Activated CD4-positive, alpha-beta T cell treated with anti-CD3 and anti-CD28 coated beads for 24 hours (primary cell): ENCODE results near the gene RIMBP2.
"Not testable (repeated sequence)": the region's sequence is repeated elsewhere in the genome, so short reads cannot be mapped to it uniquely, and the experiment has no call there.

Experiments used
- DNase-seq, 2 donors: peaks; one replicate each; pipeline ENCODE4 v3.0.0-alpha.2; 2020; ENCODE audit warnings: low read depth in 2 of 2

Gene RIMBP2

GRCh38 chr12:130706885-130707570, 9.1 kb downstream of the RIMBP2 start:
- DNase-seq: no peak

- DNase-seq: no peak
These were observed 9.8 kb downstream of the RIMBP2 start for GRCh38 chr12:130706311-130706710.

- no peak for DNase-seq
These were observed 10.8 kb downstream of the RIMBP2 start for GRCh38 chr12:130705178-130705822.

GRCh38 chr12:130704606-130705005, 11.5 kb downstream of the RIMBP2 start:
- no peak for DNase-seq

- DNase-seq: no peak
These were observed 12.2 kb downstream of the RIMBP2 start for GRCh38 chr12:130703733-130704375.

GRCh38 chr12:130702966-130703732, 12.9 kb downstream of the RIMBP2 start:
- DNase-seq: no peak

- no peak for DNase-seq
These were observed 14.7 kb downstream of the RIMBP2 start for GRCh38 chr12:130701402-130701744.

GRCh38 chr12:130700492-130701401, 15.4 kb downstream of the RIMBP2 start:
- DNase-seq: no peak

- no peak for DNase-seq
These were observed 18.0 kb downstream of the RIMBP2 start for GRCh38 chr12:130698106-130698505.

GRCh38 chr12:130696379-130697100, 19.6 kb downstream of the RIMBP2 start:
- no peak for DNase-seq

GRCh38 chr12:130695061-130695460, 21.0 kb downstream of the RIMBP2 start:
- DNase-seq: no peak

- DNase-seq: no peak
These were observed 26.4 kb downstream of the RIMBP2 start for GRCh38 chr12:130689408-130690405.

GRCh38 chr12:130688999-130689398, 27.1 kb downstream of the RIMBP2 start:
- not testable (repeated sequence) for DNase-seq

- DNase-seq: no peak
These were observed 28.0 kb downstream of the RIMBP2 start for GRCh38 chr12:130687796-130688778.

- no peak for DNase-seq
These were observed 28.9 kb downstream of the RIMBP2 start for GRCh38 chr12:130687190-130687589.

GRCh38 chr12:130686511-130686991, 29.5 kb downstream of the RIMBP2 start:
- DNase-seq: no peak

GRCh38 chr12:130685850-130686249, 30.2 kb downstream of the RIMBP2 start:
- DNase-seq: no peak

GRCh38 chr12:130685250-130685787, 30.8 kb downstream of the RIMBP2 start:
- DNase-seq: no peak
